ENCODE measurements around the gene UGT1A1.

Gene UGT1A1

DNA sequence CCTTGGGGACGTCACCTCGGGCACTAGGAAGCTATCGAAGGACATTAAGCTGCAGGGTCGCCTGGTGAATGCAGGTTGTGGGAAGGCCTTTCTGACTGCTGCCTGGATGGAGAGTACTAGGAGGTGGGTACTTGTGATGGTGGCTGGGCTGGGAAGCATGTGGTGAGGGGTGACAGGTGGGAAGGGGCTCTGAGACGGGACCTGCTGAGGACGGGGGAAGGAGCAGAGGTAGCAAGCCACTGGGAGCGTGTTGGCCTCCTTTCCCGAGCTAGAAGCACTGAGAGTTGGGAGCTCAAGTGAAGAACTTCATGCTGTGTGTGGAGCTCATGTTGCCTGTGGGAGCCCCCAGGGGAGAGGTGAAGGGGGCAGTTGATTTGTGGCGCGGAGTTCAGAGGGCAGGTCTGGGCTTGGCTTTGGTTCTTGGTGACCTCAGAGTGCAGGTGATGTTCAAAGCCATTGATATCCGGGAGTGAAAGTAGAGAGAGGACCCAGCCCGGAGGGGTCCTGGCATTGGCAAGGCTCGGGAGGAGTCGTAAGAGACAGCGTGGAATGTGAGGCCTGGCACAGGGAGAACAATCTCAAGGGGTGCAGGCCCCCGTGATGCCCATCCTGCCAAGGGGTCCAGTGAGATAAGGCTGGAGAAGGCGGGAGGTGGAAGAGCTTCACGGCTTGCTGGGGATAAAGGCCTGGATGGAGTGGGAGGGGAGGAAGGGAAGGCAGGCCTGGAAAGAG lies 31.2 kb downstream of the UGT1A1 start:
- H3K4me3 ChIP-seq (ENCODE audit: low read depth, low read length), result no peak overlapping the region
- TF ChIP-seq, protein P1, sequence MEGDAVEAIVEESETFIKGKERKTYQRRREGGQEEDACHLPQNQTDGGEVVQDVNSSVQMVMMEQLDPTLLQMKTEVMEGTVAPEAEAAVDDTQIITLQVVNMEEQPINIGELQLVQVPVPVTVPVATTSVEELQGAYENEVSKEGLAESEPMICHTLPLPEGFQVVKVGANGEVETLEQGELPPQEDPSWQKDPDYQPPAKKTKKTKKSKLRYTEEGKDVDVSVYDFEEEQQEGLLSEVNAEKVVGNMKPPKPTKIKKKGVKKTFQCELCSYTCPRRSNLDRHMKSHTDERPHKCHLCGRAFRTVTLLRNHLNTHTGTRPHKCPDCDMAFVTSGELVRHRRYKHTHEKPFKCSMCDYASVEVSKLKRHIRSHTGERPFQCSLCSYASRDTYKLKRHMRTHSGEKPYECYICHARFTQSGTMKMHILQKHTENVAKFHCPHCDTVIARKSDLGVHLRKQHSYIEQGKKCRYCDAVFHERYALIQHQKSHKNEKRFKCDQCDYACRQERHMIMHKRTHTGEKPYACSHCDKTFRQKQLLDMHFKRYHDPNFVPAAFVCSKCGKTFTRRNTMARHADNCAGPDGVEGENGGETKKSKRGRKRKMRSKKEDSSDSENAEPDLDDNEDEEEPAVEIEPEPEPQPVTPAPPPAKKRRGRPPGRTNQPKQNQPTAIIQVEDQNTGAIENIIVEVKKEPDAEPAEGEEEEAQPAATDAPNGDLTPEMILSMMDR (conservative IDR thresholded peaks at IDR 0.05; ENCODE audit: low read depth, low read length), result no peak
- DNase-seq (ENCODE audit: low read depth), result no peak

GRCh38 chr2:233791883-233792329 lies 31.8 kb downstream of the UGT1A1 start:
- TF ChIP-seq, protein P1 (conservative IDR thresholded peaks at IDR 0.05; ENCODE audit: low read depth, low read length), result no peak
- no peak overlapping the region for H3K4me3 ChIP-seq (ENCODE audit: low read depth, low read length)
- DNase-seq (ENCODE audit: low read depth), result no peak

DNA sequence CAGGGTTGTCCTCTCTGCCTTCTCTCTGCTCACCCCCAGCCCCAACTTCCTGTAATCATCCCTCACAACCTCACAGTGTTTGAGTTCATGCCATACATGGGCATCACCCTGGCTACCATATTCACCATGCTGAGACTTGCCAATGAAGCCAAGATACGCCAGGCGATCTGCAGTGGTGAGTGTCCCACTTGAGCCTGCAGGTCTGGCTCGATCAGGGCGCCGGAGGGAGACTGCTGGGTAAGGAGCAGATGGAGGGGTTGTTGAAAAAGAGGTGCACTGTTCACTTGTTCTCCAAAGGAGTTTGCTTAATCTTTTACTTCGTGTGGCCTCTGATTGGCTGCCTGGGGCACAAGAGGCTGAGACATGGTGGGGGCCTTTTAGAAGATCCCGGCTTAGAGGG lies 32.6 kb downstream of the UGT1A1 start:
- DNase-seq (ENCODE audit: low read depth), result no peak
- TF ChIP-seq, protein P1 (conservative IDR thresholded peaks at IDR 0.05; ENCODE audit: low read depth, low read length), result no peak
- H3K4me3 ChIP-seq (ENCODE audit: low read depth, low read length), result no peak overlapping the region

GRCh38 chr2:233793465-233794127 lies 33.5 kb downstream of the UGT1A1 start:
- TF ChIP-seq, protein P1 (conservative IDR thresholded peaks at IDR 0.05; ENCODE audit: low read depth, low read length), result no peak
- DNase-seq (ENCODE audit: low read depth), result no peak
- H3K4me3 ChIP-seq (ENCODE audit: low read depth, low read length), result no peak overlapping the region

DNA sequence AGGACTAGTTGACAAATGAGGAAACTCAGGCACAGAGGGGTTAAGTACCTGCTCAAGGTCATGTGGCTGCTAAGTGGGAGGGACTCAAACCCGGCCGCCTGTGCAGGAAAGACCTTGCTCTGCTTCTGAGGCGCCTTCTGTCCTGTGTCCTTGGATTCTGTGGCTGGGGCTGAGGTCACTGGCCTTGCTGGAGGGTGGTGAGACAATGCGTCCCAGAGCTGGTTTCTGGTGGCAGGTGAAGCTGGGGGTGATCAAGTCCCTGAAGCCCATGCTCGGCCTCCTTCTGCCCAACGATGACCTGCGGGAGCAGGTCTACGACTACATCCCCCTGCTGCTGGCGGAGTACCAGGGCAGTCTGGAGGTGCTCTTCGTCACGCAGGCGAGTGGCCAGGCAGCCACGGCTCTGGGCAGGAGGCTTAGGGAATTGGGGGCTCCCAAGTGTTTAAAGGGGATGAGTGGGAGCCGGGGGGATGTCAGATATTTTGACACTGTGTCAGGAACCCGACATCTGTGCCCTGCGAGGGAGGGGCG lies 34.1 kb downstream of the UGT1A1 start:
- H3K4me3 ChIP-seq (ENCODE audit: low read depth, low read length), result no peak overlapping the region
- DNase-seq (ENCODE audit: low read depth), result no peak
- TF ChIP-seq, protein P1 (conservative IDR thresholded peaks at IDR 0.05; ENCODE audit: low read depth, low read length), result no peak

- H3K4me3 ChIP-seq (ENCODE audit: low read depth, low read length), result no peak overlapping the region
- TF ChIP-seq, protein P1 (conservative IDR thresholded peaks at IDR 0.05; ENCODE audit: low read depth, low read length), result no peak
- no peak for DNase-seq (ENCODE audit: low read depth)
Measured at GRCh38 chr2:233795735-233796171, 35.7 kb downstream of the UGT1A1 start.
